Thoracic aorta (tissue), 2 donors: ENCODE data around the gene SLAMF8. TPM values are rescaled to one million over a fixed set of nuclear protein-coding genes. Genes with fewer than 3 reads are reported as not detected.

ENCODE experiments used
- ATAC-seq: fragments of 150-250 bp; one replicate; pipeline ENCODE4 v1.8.0; 2017; ENCODE audit warnings: low read depth; ENCODE audit not compliant: insufficient number of reproducible peaks, low FRiP score
- DNase-seq: peaks from one replicate; pipeline ENCODE4 v3.0.0-alpha.2; 2020; ENCODE audit warnings: low spot score
- H3K27ac ChIP-seq, 2 donors: fragments of 200-600 bp; sonication (generic); 1 replicate in 1 of 2; 2 replicates in 1 of 2; pipeline ENCODE4 v1.5.1; 2016; ENCODE audit warnings: mild to moderate bottlenecking in 2 of 2, moderate library complexity in 2 of 2
- H3K27me3 ChIP-seq: fragments of 200-600 bp; sonication (generic); replicated peaks from 2 replicates; pipeline ENCODE4 v1.6.0; 2016; ENCODE audit warnings: mild to moderate bottlenecking; ENCODE audit not compliant: insufficient read depth
- H3K36me3 ChIP-seq: fragments of 200-600 bp; sonication (generic); one replicate; pipeline ENCODE4 v1.5.1; 2016
- H3K4me1 ChIP-seq, 2 donors: fragments of 200-600 bp; sonication (generic); 1 replicate in 1 of 2; 2 replicates in 1 of 2; pipeline versions ENCODE4 v1.5.1 to v1.6.0; 2016; ENCODE audit warnings: low read depth in 2 of 2, mild to moderate bottlenecking in 1 of 2; ENCODE audit not compliant: control insufficient read depth in 1 of 2
- H3K4me3 ChIP-seq: fragments of 200-600 bp; sonication (generic); 2 replicates; pipeline ENCODE4 v1.5.1; 2016; ENCODE audit warnings: mild to moderate bottlenecking
- H3K9me3 ChIP-seq: fragments of 200-600 bp; sonication (generic); 2 replicates; pipeline ENCODE4 v1.5.1; 2016
- total RNA-seq, 2 donors: library from RNA; depleted of rRNA; stranded (reverse); fragments of >200 nt; gene quantifications; one replicate each; pipeline versions ENCODE4 v1.1.0 to v1.2.3, GENCODE V29; 2016
- TF ChIP-seq, protein P1 (sequence below): fragments of 200-600 bp; sonication (generic); IDR thresholded peaks from one replicate; pipeline ENCODE4 v1.5.1; 2019; ENCODE audit warnings: antibody characterized with exemption

Gene SLAMF8
- total RNA-seq, 2 donors from 2014 or later, result 5.6 to 9.9 TPM

DNA sequence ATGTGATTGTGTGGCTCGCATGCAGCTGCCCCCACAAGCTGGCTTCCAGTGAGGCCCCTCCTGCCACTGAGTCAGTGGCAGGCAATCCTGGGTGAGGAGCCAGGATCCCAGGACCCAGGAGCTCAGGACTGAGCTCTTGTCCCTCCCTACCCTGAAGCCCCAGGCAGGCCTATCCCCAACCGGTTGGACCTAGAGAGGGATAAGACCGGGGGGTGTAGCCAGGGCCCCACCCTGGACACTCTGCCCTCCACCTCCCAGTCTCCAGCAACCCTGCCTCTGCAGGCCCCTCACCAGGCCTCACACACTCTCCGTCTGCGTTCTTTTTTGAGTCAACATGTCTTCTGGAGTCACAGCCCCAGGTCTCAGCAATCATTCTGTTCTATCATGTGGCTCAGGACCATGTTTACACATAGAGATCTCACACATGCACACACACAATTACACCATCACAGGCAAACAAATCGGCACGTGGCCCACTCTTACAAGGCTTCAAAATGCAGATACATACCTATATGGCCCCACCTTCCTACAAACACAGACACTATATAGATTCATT lies 33.2 kb downstream of the SLAMF8 start:
- ATAC-seq (no peak), DNase-seq (no peak)
- Histone ChIP-seq H3K4me3 (no peak overlapping the region), H3K4me1 (peaks cover 0 to 12% of the 10 kb centered on the region in 2 donors), H3K36me3 (no peaks in the 10 kb centered on the region), H3K9me3 (no peaks in the 10 kb centered on the region), H3K27ac (no peak overlapping the region), H3K27me3 (no peaks in the 10 kb centered on the region)
- TF ChIP-seq, protein P1, sequence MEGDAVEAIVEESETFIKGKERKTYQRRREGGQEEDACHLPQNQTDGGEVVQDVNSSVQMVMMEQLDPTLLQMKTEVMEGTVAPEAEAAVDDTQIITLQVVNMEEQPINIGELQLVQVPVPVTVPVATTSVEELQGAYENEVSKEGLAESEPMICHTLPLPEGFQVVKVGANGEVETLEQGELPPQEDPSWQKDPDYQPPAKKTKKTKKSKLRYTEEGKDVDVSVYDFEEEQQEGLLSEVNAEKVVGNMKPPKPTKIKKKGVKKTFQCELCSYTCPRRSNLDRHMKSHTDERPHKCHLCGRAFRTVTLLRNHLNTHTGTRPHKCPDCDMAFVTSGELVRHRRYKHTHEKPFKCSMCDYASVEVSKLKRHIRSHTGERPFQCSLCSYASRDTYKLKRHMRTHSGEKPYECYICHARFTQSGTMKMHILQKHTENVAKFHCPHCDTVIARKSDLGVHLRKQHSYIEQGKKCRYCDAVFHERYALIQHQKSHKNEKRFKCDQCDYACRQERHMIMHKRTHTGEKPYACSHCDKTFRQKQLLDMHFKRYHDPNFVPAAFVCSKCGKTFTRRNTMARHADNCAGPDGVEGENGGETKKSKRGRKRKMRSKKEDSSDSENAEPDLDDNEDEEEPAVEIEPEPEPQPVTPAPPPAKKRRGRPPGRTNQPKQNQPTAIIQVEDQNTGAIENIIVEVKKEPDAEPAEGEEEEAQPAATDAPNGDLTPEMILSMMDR, result no peak

DNA sequence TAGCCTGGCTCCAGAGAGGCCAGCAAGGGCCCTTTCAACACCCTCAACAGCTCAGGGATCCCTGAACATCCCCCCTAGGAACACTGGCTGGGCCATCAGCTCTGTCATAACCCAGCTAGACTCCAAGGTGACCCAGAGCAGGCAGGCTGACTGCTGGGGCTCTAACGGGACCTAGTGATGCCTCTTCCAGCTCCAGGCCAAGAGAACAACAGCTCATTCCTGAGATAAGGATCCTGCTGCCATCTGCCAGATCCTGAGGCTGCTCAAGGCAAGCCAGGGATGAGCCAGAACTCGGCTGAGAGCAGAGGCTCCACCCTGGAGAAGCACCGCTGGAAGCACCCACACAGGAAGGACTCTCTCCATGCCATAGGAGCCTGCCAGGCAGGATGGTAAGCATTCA lies 33.8 kb downstream of the SLAMF8 start:
- no peaks in the 10 kb centered on the region for H3K36me3 ChIP-seq
- no peak overlapping the region for H3K27ac ChIP-seq
- peaks cover 0 to 6% of the 10 kb centered on the region in 2 donors for H3K4me1 ChIP-seq
- no peak overlapping the region for H3K4me3 ChIP-seq
- DNase-seq, result no peak
- no peaks in the 10 kb centered on the region for H3K9me3 ChIP-seq
- TF ChIP-seq, protein P1, result no peak
- no peak for ATAC-seq
- H3K27me3 ChIP-seq, result no peaks in the 10 kb centered on the region

DNA sequence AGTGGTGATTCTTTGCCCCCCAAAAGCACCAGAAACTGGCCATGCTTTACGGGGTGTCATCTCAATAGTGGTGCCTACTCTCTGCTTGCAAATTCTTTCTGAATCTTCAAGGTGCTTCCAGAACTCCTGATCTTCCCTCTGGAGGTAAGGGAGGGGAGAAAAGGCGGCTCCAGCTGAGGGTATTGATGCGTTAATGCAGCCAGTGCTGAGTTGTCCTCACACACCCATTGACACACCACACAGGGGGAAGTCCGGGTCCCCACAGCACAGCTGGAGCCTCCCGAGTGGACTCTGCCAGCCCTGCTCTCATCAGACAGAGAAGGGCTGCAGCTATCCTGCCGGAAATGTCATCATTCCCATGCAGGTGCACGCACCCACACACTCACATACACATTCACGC lies 34.5 kb downstream of the SLAMF8 start:
- Histone ChIP-seq H3K27ac (no peak overlapping the region), H3K4me3 (no peak overlapping the region), H3K36me3 (no peaks in the 10 kb centered on the region), H3K4me1 (no peaks in the 10 kb centered on the region), H3K27me3 (no peaks in the 10 kb centered on the region), H3K9me3 (no peaks in the 10 kb centered on the region)
- ATAC-seq (no peak), DNase-seq (no peak)
- TF ChIP-seq, protein P1, result no peak

DNA sequence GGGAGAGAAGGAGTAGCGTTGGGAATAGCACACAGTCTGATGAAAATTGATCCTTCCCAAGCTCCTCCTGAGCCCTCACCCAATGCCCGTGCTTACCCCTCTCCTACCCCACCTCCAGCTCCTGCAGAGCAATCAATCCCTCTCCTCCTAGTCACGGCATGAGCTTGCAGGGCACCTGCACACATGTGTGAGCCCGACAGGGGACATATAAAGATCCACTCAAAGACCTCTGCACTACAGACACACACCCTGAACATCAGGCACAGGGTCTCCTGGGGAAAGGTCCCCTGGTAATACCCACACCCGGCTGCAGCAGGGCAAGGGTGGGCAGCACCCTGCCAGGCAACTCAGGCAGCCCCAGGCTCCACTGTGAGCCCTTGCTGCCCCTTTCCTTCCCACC lies 35.4 kb downstream of the SLAMF8 start:
- H3K4me3 ChIP-seq, result no peak overlapping the region
- H3K4me1 ChIP-seq, result no peaks in the 10 kb centered on the region
- H3K9me3 ChIP-seq, result no peaks in the 10 kb centered on the region
- ATAC-seq, result no peak
- no peaks in the 10 kb centered on the region for H3K36me3 ChIP-seq
- H3K27ac ChIP-seq, result no peak overlapping the region
- TF ChIP-seq, protein P1, result no peak
- DNase-seq, result no peak
- no peaks in the 10 kb centered on the region for H3K27me3 ChIP-seq

DNA sequence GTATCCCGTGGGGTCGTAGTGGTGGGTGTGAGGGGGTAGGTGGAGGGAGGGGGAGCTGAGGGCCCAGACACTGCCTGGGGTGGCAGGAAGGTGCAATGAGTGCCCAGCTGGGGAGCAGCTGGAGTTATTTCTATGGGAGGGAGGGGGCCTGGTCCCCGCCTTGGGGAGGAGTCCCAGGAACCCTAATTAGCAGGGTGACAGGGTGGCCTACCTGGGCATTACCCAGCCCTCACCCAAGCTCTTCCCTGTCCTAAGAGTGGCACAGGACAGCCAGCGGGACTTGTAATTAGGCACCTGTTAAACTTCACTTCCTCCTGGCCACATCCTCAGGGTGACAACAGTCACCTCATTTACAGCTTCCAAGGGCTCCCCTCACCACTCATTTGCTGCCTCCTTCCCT lies 35.9 kb downstream of the SLAMF8 start, which contains the start of gene VSIG8:
Gene VSIG8 (minus strand): TSS at position 101 of the 400 bp plus-strand sequence. CDS start 136 bp downstream, outside the sequence.
- Histone ChIP-seq H3K4me1 (no peaks in the 10 kb centered on the region), H3K27ac (no peak within 1 kb of the TSS), H3K36me3 (no peaks in the 10 kb centered on the region), H3K9me3 (no peaks in the 10 kb centered on the region), H3K27me3 (no peaks in the 10 kb centered on the region), H3K4me3 (no peak within 1 kb of the TSS)
- TF ChIP-seq, protein P1, result no peak
- DNase-seq (no peak), ATAC-seq (no peak)
